Esophagus squamous epithelium (tissue), 4 donors: ENCODE data around the gene CAVIN1.

Experiments used
- CTCF ChIP-seq, 6 experiments: fragments of 450-650 bp in 4 of 6; fragments of 200-600 bp in 2 of 6; sonication (generic) in 2 of 6; IDR thresholded peaks; one replicate each; pipeline ENCODE4 v1.5.1; 2016 to 2019; ENCODE audit warnings: antibody characterized with exemption in 6 of 6, mild to moderate bottlenecking in 4 of 6, moderate library complexity in 4 of 6
- POLR2A ChIP-seq, 4 donors: fragments of 450-650 bp; IDR thresholded peaks; one replicate each; pipeline ENCODE4 v1.6.1; 2017; ENCODE audit warnings: antibody characterized with exemption in 4 of 4, mild to moderate bottlenecking in 4 of 4, moderate library complexity in 3 of 4

- no peak for TF ChIP-seq CTCF (IDR thresholded peaks at IDR 0.05)
- no peak for TF ChIP-seq POLR2A (IDR thresholded peaks at IDR 0.05)
Observed at GRCh38 chr17:42361781-42362186, 61.3 kb downstream of the CAVIN1 start.
